Esophagus squamous epithelium (tissue), 4 donors: ENCODE data around the gene AK8.

Source experiments
- POLR2A ChIP-seq, 4 donors: fragments of 450-650 bp; IDR thresholded peaks; one replicate each; pipeline ENCODE4 v1.6.1; 2017; ENCODE audit warnings: antibody characterized with exemption in 4 of 4, mild to moderate bottlenecking in 4 of 4, moderate library complexity in 3 of 4
- TF ChIP-seq, protein P1 (sequence below), 6 experiments: fragments of 450-650 bp in 4 of 6; fragments of 200-600 bp in 2 of 6; sonication (generic) in 2 of 6; IDR thresholded peaks; one replicate each; pipeline ENCODE4 v1.5.1; 2016 to 2019; ENCODE audit warnings: antibody characterized with exemption in 6 of 6, mild to moderate bottlenecking in 4 of 6, moderate library complexity in 4 of 6

DNA sequence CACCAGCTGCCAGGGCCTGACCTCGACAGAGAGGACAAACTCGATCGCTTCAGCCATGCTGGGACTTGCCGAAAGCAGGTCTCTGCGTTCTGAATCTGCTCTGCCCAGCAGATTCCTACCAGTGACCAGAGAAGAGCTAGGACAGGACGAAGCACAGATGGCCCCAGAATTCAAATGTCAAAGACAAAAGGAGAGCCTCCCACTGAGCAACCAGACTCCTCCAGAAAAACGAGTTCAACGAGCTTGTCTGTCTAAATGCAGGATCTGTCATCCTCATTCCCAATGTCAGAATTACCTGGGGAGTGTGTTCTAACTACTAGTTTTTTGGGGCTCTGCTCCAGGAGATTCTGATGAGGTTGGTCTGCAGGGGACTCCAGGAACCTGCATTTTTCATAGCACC is 13.4 kb downstream of the AK8 start:
- TF ChIP-seq, protein P1, sequence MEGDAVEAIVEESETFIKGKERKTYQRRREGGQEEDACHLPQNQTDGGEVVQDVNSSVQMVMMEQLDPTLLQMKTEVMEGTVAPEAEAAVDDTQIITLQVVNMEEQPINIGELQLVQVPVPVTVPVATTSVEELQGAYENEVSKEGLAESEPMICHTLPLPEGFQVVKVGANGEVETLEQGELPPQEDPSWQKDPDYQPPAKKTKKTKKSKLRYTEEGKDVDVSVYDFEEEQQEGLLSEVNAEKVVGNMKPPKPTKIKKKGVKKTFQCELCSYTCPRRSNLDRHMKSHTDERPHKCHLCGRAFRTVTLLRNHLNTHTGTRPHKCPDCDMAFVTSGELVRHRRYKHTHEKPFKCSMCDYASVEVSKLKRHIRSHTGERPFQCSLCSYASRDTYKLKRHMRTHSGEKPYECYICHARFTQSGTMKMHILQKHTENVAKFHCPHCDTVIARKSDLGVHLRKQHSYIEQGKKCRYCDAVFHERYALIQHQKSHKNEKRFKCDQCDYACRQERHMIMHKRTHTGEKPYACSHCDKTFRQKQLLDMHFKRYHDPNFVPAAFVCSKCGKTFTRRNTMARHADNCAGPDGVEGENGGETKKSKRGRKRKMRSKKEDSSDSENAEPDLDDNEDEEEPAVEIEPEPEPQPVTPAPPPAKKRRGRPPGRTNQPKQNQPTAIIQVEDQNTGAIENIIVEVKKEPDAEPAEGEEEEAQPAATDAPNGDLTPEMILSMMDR (IDR thresholded peaks at IDR 0.05), result no peak
- TF ChIP-seq POLR2A (IDR thresholded peaks at IDR 0.05), result no peak
